ENCODE data around the gene HOXA9.

The HOXA9 gene

DNA sequence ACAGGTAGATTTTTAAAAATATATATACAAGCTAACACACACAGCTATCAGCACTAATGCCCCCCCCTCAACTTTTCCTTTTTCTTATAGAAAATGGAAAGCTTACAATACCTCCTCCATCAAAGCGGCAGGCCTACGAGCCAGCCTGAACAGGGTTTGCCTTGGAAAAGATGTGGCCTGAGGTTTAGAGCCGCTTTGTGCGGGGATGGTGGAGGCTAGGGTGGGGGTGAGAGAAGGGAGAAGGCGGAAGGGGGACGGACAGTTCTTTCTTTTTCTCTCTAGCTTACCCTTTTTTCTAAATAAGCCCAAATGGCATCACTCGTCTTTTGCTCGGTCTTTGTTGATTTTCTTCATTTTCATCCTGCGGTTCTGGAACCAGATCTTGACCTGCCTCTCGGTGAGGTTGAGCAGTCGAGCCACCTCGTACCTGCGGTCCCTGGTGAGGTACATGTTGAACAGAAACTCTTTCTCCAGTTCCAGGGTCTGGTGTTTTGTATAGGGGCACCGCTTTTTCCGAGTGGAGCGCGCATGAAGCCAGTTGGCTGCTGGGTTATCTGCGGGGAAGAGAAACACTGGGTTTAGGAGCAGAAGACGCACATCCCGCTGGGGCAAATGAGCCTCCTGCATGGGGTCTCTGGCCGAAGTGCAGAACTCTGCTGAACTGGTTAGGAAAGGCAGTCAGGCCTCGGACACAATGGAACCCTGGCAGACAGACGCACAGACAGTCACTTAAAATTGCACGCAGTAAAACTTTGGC is 1.9 kb downstream of the HOXA9 start:
- FAIRE-seq: no peak

DNA sequence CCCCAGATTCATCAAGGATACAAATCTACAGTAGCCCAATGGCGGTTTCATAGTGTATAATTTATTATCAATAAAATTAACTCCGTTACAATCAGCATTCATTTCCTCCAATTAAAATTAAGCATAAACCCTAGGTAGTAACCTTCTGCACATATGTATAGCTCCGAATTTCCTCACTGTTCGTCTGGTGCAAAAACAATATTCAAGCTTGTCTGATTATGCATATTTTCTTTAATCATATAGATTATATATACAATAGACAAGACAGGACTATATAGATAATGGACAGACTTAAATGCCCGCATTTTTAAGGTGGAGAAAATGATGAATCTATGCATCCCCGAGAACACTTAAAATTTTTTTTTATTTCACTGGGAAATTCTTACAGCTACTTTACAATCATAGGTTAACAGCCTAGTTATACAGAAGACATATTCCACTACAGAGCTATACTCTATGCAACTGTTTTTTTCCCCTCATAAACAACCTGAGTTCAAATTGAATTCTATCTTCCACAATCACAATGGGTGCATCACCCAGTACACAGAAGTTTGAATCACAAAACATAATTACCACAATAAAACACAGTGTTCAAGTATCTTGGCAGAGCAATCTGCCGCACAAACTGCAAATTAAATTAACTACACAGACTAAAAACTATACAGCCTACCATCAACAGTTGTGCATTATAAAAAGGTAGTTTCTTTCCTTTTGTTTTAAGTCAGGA is 2.6 kb downstream of the HOXA9 start:
- FAIRE-seq: no peak

DNA sequence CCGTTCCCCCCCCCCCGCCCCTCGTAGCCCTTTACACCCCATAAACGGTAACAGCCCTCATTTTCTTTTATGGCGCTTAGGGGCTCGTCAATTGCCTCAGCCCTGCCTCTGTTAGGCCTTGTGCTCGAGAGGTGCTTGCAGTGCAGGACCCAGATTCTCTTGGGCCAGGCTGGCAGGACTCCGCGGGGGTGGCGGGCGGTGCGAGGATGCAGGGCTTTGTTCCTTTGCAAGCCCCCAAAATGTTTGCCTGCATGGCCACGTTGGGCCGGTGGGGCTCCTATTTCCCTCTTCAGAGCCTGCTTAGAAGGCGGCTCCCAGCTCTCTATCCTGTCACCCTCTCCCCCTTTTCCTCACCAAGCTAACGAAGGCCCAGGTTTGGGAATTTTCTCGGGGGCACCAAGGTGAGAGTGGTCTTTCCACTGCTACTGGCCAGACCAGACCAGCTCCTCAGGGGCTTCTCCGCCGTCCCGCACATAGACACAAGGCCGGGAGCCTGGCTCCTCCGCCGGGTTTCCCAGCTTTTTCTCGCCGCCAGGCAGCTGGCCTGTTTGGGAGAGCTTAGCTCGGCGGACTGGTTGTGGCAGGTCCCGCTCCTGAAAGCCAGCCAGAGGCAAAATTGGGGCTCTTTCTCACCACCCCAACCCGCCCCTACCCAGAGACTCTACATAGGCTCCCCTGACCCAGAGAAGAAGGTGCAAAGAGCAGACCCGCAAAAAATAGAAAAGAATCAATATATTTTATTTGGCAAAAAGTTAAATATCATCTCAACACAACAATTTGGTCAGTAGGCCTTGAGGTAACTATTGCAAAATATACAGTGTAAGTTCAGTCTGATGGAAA is 3.4 kb downstream of the HOXA9 start:
- FAIRE-seq: no peak

DNA sequence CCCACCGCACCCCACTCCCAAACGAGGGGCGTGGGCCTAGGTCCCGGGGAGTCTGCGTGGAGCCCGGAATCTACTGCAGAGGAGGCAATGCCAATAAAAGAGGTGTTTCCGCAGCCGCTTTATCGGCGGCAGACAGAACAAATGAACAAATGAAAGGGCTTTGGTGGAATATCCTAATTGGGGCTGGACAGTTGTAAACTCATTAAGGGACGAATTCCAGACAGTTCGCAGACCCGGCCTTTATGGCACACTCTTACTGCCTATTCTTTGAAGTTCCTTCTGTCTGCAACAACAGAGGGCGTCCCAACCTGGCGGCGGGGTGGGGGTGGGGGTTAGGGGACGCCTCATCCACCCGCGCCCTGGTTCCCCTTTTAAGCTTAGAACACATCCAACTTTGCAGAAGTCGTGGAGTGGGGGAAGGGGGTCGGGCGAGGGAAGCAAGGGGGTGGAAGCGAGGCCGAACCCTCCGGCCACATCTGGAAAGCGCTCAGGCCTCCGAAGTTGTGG is 4.1 kb downstream of the HOXA9 start:
- FAIRE-seq: no peak

DNA sequence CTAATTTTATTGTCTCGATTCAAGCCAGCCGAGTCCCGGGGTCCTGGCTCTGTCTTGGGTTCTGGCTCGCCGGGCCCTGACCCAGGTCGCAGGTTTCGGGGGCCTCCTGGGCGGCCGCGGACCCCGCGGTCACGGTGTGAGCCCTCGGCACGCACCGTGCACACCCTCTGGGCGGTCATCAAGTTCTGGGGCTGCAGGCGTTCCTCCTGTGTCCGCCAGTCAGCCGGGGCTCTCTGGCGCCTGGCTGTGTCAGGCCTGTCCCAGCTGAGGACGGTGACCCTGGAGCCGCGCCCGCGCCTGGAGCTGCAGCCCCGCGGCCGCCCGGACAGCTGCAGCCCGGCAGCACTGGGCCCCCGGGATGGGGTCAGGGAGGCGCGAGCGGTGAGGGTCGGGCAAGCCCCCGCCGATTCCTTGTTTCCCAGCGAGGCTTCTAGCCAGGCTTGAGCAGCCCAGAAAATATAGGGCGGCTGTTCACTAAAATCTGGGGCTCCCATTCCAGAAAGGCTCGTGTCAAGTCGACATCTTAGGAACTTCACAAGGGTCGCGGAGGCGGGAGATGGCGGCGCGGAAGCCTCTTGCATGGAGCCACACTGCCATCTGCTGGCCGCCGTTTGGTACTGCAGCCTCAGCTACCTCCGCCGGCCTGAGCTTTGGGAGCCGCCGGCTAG is 4.7 kb downstream of the HOXA9 start:
- FAIRE-seq: no peak

DNA sequence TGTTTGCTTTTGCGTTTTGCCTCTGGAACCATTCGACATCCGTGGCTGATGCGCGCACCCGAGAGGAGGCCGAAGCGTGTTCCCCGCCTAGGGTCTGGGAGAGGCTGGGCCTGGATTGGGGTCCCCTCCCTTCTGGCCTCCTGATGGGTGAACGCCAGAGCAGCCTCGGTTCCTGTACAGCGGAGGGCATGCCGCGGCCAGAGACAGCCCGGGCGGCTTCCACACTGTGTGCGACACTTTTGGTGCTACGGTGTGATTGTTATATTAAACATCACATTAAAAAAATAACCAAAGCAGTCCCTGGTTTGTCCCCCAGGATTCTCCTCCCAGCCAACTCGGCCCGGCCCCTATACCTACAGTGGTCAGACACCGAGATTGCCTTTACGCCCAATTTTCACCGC is 5.2 kb downstream of the HOXA9 start:
- no peak for FAIRE-seq

DNA sequence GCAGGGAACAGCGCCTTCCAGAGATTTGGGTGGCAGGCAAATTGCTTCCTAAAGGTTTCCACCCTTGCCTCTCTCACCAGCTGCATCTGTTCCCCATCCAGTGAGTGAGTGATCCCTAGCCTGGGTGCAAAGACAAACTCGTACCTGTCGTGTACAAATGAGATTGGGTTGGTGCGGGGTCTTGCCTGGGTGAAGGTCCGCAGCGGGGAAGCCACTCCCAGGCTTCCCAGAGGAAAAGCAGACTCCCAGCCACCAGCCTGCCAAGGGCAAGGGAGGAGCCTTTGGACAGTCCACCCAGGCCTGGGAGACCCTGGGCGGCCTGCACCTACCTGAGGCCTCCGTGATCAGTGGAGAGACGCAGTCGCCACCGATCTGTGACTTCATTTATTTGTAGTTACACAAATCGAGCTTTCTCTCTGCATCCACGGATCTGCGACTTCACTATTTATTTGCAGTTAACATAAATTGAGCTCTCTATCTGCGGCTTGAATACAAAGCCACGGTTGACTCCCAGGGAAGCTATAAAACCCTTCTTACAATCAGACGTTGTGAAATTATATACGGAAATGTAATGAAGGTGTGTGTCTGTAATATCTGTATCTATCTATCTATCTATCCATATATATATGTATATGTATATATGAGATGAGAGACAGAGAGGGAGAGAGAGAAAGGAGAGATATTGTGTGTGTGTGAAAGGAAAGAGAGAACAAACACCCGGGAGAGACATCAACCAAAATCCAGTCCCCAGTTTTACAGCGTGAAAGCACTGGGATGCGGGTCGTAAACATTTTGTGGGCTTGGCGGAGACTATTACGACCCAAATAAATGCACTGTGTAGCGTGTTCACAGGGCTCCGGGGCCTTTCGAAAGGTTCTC is 5.8 kb downstream of the HOXA9 start:
- no peak for FAIRE-seq

DNA sequence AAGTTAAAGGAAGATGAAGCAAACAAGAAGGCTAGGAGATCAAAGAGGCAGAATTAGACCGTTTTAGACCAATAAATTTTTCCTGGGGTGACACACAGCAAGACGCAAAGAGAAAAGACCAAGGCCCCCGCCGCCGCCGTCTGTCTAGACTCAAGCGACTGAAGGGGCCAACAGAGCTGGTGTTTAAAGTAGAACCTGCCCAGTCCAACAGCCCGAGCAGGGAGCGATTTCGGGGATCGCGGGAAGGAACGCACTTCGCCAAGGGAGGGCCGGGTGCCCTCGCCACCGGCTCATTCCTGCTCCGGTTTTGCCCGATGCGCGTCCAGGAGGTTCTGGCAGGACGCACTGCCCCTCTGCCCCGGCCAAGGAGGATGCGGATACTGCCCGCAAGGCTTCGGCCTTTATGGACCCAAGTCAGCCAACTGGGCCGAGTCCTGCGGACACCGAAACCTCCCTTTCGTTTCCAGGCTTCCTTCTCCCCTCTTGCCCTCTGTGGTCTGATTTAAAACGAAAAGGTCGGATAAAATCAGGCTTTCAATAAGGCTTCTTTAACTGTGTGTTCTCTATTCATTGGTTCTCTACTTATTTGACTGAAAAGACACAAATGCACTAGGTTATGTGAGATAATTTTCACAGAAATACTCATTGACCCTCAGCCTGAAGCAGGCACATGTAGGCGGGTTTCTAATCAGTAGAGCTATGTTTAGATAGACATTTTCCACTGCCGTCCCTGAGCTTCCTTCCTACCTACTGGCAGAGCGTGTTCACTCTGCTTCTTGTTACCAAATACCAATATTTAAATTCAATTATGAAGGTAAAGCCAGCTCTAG is 6.7 kb downstream of the HOXA9 start:
- no peak for FAIRE-seq

DNA sequence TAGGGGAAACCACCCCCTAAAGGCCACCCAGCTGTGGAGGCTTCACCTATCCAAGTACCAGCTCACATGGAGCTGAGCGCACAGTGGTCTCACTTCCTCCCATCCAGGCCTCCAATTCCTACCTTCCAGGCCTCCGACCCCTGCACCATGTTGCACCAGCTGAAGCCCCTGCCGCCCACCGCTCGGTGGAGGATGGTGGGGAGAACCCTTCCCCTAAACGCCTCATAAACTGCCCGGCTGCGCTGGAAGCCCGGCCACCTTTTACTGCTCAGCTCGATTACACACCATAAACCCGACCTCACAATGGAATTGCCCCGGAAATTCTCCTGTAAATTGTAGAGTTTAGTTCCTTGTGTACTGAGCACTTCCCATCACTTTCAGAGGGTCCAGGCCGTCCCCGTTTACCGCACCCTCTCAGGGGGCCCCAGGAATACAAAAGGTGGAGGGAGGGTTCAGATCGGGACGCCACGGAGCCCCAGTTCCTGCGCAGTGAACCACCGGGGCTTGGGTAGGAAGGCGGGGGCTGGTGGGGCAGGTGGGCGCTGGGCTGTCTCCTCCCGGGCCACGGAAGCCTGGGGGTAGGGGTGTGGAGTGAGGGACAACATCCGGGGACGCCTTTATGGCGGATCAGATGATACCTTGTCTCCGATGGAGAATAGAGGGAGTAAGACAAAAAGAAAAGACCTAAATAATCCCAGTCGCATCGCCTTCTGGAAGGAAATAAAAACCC is 7.5 kb downstream of the HOXA9 start:
- FAIRE-seq: no peak

DNA sequence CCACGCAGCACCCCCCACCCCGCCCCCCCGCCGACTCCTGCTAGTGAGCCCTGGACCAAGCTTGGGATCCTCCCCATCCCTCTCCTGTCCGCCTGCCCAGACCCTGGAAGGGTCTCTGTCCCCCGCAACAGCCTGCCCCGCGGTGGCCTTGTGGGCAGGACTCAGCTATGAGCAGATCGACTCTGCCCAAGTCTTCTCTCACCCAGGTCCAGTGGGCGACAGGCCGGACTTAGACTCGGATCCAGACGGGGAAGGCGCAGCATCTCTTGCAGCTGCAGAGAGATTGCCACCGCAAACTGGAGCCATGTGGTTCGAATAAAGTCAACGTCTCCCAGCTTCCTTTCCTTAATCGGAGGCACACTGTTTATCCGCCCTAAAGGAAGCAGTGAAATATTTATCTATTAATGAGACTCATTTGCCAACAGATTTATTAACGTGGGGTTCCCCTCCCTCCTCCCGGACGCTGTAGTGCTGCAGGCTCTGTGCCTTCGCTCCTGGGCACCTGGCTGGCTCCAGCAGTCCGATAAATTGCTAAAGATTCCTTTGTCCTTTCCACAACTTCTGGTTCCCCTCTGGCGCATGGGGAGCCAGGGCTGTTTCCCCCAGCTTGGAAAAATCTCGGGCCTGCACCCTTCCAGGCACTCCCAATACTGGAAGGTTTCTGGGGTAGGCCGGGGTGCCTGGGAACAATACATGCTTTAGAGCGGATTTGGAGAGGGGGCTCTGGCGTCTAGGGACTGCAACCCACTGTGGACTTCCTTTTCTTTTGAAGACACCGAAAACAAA is 8.2 kb downstream of the HOXA9 start:
- no peak for FAIRE-seq

DNA sequence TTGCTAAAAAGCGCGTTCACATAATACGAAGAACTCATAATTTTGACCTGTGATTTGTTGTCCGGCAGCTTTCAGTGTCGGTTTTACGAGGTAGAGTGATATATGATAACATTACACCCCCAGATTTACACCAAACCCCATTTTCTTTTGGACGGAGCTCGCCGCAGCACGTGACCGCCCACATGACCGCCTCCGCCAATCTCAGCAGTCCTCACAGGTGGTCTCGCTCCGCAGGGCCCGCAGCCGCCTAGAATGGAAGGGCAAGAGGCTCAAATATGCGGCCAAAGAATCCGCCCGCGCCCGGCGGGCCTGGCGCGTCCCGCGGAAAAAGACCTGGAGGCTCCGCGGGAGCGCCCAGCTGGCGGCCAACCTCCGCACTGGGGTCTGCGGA is 8.8 kb downstream of the HOXA9 start, which contains the start of gene HOXA7:
Gene HOXA7 (minus strand): TSS at position 168 of the 391 bp plus-strand sequence. CDS start 130 bp downstream, at position 38.
- no peak for FAIRE-seq

DNA sequence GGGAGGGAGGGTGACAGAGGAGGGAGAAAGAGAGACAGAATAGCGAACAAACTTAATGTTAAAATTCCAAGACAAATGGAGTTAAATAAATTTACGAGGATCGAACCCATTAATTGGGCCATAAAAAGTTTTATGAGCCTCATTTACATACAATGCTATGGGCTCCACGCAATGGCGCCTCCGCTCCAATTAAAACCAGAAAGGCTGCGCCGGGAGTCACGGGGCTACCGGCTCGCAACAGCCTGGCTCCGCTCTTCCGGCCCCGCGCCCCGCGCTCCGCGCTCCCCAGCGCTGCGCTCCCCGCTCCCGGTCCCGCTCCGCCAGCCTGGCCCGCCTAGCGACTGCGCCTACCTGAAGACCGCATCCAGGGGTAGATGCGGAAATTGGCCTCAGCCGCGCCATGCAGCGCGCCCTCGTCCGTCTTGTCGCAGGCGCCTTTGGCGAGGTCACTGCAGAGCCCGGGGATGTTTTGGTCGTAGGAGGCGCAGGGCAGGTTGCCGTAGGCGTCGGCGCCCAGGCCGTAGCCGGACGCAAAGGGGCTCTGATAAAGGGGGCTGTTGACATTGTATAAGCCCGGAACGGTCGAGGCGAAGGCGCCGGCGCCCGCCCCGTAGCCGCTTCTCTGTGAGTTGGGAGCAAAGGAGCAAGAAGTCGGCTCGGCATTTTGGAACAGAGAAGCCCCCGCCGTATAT is 9.4 kb downstream of the HOXA9 start:
- FAIRE-seq: no peak

DNA sequence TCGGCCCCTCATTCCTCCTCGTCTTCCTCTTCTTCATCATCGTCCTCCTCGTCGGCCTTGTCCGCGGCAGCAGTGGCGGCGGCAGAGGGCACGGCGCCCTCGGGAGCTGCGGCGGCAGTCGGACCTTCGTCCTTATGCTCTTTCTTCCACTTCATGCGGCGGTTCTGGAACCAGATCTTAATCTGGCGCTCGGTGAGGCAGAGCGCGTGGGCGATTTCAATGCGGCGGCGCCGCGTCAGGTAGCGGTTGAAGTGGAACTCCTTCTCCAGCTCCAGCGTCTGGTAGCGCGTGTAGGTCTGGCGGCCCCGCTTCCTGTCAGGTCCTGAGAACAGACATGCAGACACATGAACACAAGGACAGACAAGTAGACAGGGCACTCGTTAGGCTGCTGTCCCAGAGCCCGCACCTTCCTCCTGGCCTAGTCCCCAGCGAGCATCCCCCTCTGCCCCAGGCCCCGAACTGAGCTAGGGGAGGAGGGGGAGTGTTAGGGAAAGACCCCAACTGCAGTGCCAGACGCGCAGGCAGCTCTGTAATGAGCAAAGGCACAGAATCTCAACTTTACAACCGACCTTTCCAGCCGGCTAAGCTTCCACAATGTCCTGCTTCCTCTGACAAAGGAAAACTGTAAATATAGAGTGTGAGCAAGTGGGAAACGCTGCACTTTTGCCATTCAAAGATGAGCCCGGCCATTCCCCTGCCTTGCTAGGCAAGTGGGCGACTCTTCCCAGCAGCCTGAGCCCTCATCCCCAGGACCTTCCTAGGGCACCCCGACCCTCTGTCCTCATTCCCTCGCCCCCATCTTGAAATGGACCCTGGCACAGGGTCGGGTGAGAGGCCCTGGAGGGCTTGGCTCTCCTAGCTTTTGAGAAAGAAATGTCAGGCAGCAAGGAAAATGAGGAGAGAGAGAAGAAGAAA is 10.2 kb downstream of the HOXA9 start:
- FAIRE-seq: no peak

DNA sequence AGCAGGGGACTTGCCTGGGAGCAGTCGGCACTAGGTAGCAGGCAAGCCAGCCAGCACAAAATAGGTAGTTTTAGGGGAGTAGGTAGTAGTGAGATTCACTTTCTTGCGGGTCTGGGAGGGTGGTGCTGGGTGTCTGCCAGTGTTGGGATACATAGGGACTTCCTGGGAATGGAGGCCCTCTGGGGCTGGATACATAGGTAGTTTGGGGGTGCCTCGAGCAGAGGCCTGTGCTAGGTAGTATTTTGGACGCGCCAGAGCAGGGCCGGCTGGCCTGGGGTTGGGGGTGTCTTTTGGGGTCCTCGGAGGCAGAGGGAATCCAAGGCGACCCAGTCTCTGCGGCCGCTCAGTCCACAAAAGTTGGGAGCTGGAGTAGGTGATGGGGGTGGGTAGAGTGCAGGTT is 11.0 kb downstream of the HOXA9 start:
- FAIRE-seq: no peak

DNA sequence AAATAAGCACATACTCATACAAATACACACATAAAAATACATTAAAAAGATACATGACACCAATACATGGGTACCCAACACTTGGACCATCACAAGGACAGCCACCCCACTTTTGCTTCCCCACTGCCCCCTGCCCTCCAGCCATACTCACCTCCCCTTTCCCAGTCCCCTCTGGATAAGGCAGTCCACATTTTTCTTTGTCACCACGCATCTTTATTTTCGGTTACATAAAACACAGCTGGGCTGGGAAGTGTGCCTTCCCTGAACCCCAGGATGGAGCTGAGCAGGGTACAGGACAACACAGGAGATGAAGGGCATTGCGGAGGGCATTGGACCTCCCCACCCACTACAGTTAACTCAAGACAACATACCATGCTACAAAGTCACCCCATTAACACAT is 11.8 kb downstream of the HOXA9 start:
- FAIRE-seq: no peak

DNA sequence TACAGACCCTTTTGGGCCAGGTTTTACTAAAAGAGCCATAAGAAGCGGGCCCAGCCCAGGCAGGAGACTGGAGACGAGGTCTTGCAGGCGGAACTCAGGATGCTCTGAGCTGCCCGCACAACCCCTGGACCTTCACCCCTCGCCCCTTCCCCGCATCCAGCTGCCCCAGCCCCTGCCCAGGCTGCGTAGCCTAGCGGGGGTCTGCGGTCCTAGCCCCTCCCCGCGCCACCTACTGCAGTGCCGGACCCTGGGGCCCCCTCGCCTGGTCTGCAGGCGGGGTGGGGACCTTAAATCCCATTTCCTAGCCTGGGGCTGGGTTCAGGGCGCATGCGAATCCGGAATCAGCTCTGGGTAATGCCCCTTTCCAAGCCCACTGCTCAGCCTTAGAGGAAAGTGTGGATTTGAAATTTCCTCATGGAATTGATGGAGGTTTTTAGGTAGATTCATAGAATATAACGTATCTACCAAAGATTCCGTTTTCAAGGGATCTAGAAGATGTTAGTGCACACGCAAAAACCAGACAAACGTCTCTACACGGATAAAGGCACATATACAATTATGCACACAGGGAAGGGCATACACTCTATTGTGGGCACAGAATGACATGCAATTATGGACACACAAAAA is 12.4 kb downstream of the HOXA9 start:
- no peak for FAIRE-seq

Data from islet of Langerhans (tissue), 1 donor.